Measurements from ENCODE around the gene GRAMD2B. TPM values are rescaled to one million over a fixed set of nuclear protein-coding genes. Genes with fewer than 3 reads are reported as not detected.

Gene GRAMD2B, protein sequence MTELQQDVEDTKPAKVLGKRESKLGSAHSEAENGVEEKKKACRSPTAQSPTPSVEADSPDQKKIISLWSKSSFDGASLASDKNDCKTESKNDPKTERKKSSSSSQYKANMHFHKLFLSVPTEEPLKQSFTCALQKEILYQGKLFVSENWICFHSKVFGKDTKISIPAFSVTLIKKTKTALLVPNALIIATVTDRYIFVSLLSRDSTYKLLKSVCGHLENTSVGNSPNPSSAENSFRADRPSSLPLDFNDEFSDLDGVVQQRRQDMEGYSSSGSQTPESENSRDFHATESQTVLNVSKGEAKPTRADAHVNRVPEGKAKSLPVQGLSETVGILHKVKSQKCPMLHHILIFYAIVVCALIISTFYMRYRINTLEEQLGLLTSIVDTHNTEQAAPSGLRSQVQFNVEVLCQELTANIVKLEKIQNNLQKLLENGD
- total RNA-seq = 21.5 TPM

GRCh38 chr5:126422994-126423788 is at the start of gene GRAMD2B:
Gene GRAMD2B, plus strand, starts transcription at chr5:126423409. Its CDS starts 198 bp downstream, at chr5:126423607.

Other genes with a start within 250 kb of the GRAMD2B start
- 64.8 TPM for gene ALDH7A1, start 171.8 kb downstream of the GRAMD2B start, total RNA-seq
- 99.0 TPM for gene PHAX, start 177.5 kb downstream of the GRAMD2B start, total RNA-seq

Measured in diencephalon (tissue), 1 donor.